H9 (cell line): ENCODE data around the gene ASPA. TPM values are rescaled to one million over a fixed set of nuclear protein-coding genes. Genes with fewer than 3 reads are reported as not detected.

Experiments used
- DNase-seq: peaks from one replicate; pipeline ENCODE4 v3.0.0-alpha.2; 2017
- H2AFZ ChIP-seq: one replicate; pipeline ENCODE4 v1.6.1; 2013; ENCODE audit warnings: mild to moderate bottlenecking, low read length, control low read depth, moderate library complexity
- H2AK5ac ChIP-seq: 2 replicates; pipeline ENCODE4 v1.6.1; 2013; ENCODE audit warnings: low read length, control low read depth, mixed read lengths; ENCODE audit not compliant: insufficient read length
- H2BK120ac ChIP-seq: one replicate; pipeline ENCODE4 v1.6.1; 2013; ENCODE audit warnings: low read depth, mild to moderate bottlenecking, low read length, control low read depth, inconsistent platforms; ENCODE audit not compliant: poor library complexity, severe bottlenecking
- H2BK12ac ChIP-seq: 2 replicates; pipeline ENCODE4 v1.6.1; 2013; ENCODE audit warnings: low read length, control low read depth, mixed read lengths, low read depth; ENCODE audit not compliant: insufficient read length
- H2BK15ac ChIP-seq: 2 replicates; pipeline ENCODE4 v1.6.1; 2013; ENCODE audit warnings: low read depth, low read length, control low read depth
- H2BK20ac ChIP-seq: one replicate; pipeline ENCODE4 v1.6.1; 2013; ENCODE audit warnings: low read depth, mild to moderate bottlenecking, low read length, control low read depth, inconsistent platforms; ENCODE audit not compliant: poor library complexity, severe bottlenecking
- H2BK5ac ChIP-seq: 2 replicates; pipeline ENCODE4 v1.6.1; 2013; ENCODE audit warnings: low read length, control low read depth, mixed read lengths; ENCODE audit not compliant: insufficient read length
- H3K14ac ChIP-seq: 2 replicates; pipeline ENCODE4 v1.6.1; 2013; ENCODE audit warnings: low read length, control low read depth; ENCODE audit not compliant: insufficient read depth
- H3K18ac ChIP-seq: 2 replicates; pipeline ENCODE4 v1.6.1; 2013; ENCODE audit warnings: low read depth, mild to moderate bottlenecking, mixed read lengths, low read length, control low read depth; ENCODE audit not compliant: insufficient read length
- H3K23ac ChIP-seq: 2 replicates; pipeline ENCODE4 v1.6.1; 2013; ENCODE audit warnings: low read length, control low read depth, mixed read lengths, low read depth; ENCODE audit not compliant: insufficient read length
- H3K23me2 ChIP-seq: 2 replicates; pipeline ENCODE4 v1.6.1; 2013; ENCODE audit warnings: low read depth, mild to moderate bottlenecking, mixed read lengths, low read length, control low read depth; ENCODE audit not compliant: insufficient read length, poor library complexity, severe bottlenecking
- H3K27ac ChIP-seq: 2 replicates; pipeline ENCODE4 v1.5.1; 2013; ENCODE audit warnings: low read length, control low read depth, mixed read lengths, low read depth; ENCODE audit not compliant: insufficient read length
- H3K27me3 ChIP-seq: 2 replicates; pipeline ENCODE4 v1.6.1; 2013; ENCODE audit warnings: low read length, control low read depth, inconsistent platforms; ENCODE audit not compliant: insufficient read depth
- H3K4ac ChIP-seq: 2 replicates; pipeline ENCODE4 v1.6.1; 2013; ENCODE audit warnings: low read depth, mild to moderate bottlenecking, control low read depth, inconsistent platforms, low read length, moderate library complexity
- H3K4me1 ChIP-seq: 2 replicates; pipeline ENCODE4 v1.6.1; 2013; ENCODE audit warnings: low read length, control low read depth, inconsistent platforms; ENCODE audit not compliant: insufficient read depth
- H3K4me2 ChIP-seq: 2 replicates; pipeline ENCODE4 v1.6.1; 2013; ENCODE audit warnings: low read length, control low read depth, mixed read lengths; ENCODE audit not compliant: insufficient read length, insufficient read depth
- H3K56ac ChIP-seq: 2 replicates; pipeline ENCODE4 v1.6.1; 2013; ENCODE audit warnings: low read depth, mild to moderate bottlenecking, mixed read lengths, low read length, control low read depth; ENCODE audit not compliant: insufficient read length
- H3K79me1 ChIP-seq: 2 replicates; pipeline ENCODE4 v1.6.1; 2013; ENCODE audit warnings: low read depth, mild to moderate bottlenecking, moderate library complexity, low read length, control low read depth, inconsistent platforms; ENCODE audit not compliant: insufficient read depth, poor library complexity, severe bottlenecking
- H3K79me2 ChIP-seq: 2 replicates; pipeline ENCODE4 v1.6.1; 2013; ENCODE audit warnings: low read length, control low read depth, inconsistent platforms; ENCODE audit not compliant: insufficient read depth
- H3K9ac ChIP-seq: 2 replicates; pipeline ENCODE4 v1.6.1; 2013; ENCODE audit warnings: low read length, control low read depth, mixed read lengths; ENCODE audit not compliant: insufficient read length; ENCODE audit errors: extremely low read depth
- H3K9me3 ChIP-seq: one replicate; pipeline ENCODE4 v1.6.1; 2013; ENCODE audit warnings: low read depth, low read length, inconsistent platforms; ENCODE audit not compliant: control insufficient read depth
- H3T11ph ChIP-seq: one replicate; pipeline ENCODE4 v1.6.1; 2013; ENCODE audit warnings: mild to moderate bottlenecking, low read length, control low read depth, inconsistent platforms
- H4K20me1 ChIP-seq: one replicate; pipeline ENCODE4 v1.6.1; 2013; ENCODE audit not compliant: control insufficient read depth, insufficient read length, insufficient read depth
- H4K5ac ChIP-seq: 2 replicates; pipeline ENCODE4 v1.6.1; 2013; ENCODE audit warnings: low read depth, mild to moderate bottlenecking, mixed read lengths, low read length, control low read depth; ENCODE audit not compliant: insufficient read length
- H4K8ac ChIP-seq: replicated peaks from 2 replicates; pipeline ENCODE4 v1.6.1; 2013; ENCODE audit warnings: low read length, control low read depth, mixed read lengths, low read depth; ENCODE audit not compliant: insufficient read length
- H4K91ac ChIP-seq: 2 replicates; pipeline ENCODE4 v1.6.1; 2013; ENCODE audit warnings: low read depth, mild to moderate bottlenecking, moderate library complexity, mixed read lengths, low read length, control low read depth; ENCODE audit not compliant: insufficient read length
- H3K27ac Mint-ChIP-seq, 3 experiments: 2 replicates in 2 of 3; 3 replicates in 1 of 3; pipeline ENCODE4 v1.8.0; 2020 to 2021; ENCODE audit warnings: mixed read lengths in 3 of 3, mild to moderate bottlenecking in 1 of 3, moderate library complexity in 1 of 3
- H3K27me3 Mint-ChIP-seq: 2 replicates; pipeline ENCODE4 v1.8.0; 2021; ENCODE audit warnings: low read depth, mild to moderate bottlenecking, moderate library complexity, mixed read lengths
- H3K36me3 Mint-ChIP-seq, 3 experiments: 2 replicates in 2 of 3; 3 replicates in 1 of 3; pipeline ENCODE4 v1.8.0; 2020 to 2021; ENCODE audit warnings: low read depth in 3 of 3, mixed read lengths in 3 of 3; ENCODE audit not compliant: insufficient read depth in 1 of 3
- H3K4me1 Mint-ChIP-seq, 2 experiments: 2 replicates each; pipeline ENCODE4 v1.8.0; 2020; ENCODE audit warnings: mixed read lengths in 2 of 2
- H3K4me3 Mint-ChIP-seq, 2 experiments: 2 replicates in 1 of 2; 3 replicates in 1 of 2; pipeline ENCODE4 v1.8.0; 2020 to 2021; ENCODE audit warnings: mild to moderate bottlenecking in 2 of 2, mixed read lengths in 2 of 2, moderate library complexity in 1 of 2
- H3K9me3 Mint-ChIP-seq, 2 experiments: 2 replicates in 1 of 2; 3 replicates in 1 of 2; pipeline ENCODE4 v1.8.0; 2020; ENCODE audit warnings: mild to moderate bottlenecking in 2 of 2, mixed read lengths in 2 of 2, moderate library complexity in 1 of 2
- WGBS: extraction: QIAGEN DNeasy Blood & Tissue Kit; methylation state at CpG from one replicate; pipeline ENCODE4 v1.1.7; 2013; ENCODE audit warnings: missing lambda C conversion rate, low lambda C conversion rate, mixed read lengths; ENCODE audit not compliant: insufficient read length; ENCODE audit errors: extremely low coverage; 5-methylcytosine and 5-hydroxymethylcytosine counted together
- total RNA-seq: library from RNA; stranded (reverse); gene quantifications from 2 replicates; pipeline ENCODE4 v1.2.1, GENCODE V29; 2021
- TF ChIP-seq, protein P1 (sequence below): fragments of 200-600 bp; sonication (generic); conservative IDR thresholded peaks from 3 replicates; pipeline ENCODE4 v1.8.0; 2021; ENCODE audit warnings: antibody characterized with exemption, mild to moderate bottlenecking

ASPA gene
- total RNA-seq, 1 experiment from 2014 or later: not detected

- Histone ChIP-seq H3K4ac (no peak overlapping the region), H3K14ac (no peak overlapping the region), H4K5ac (no peak overlapping the region), H3K79me2 (no peaks in the 10 kb centered on the region), H4K91ac (no peak overlapping the region), H3K9ac (no peak overlapping the region), H4K20me1 (no peaks in the 10 kb centered on the region), H3K27me3 (no peaks in the 10 kb centered on the region), H2AFZ (no peak overlapping the region), H3K56ac (no peak overlapping the region), H2AK5ac (no peak overlapping the region), H2BK12ac (no peak overlapping the region), H3K18ac (no peak overlapping the region), H3K27ac (no peak overlapping the region), H3K9me3 (no peaks in the 10 kb centered on the region), H3K4me2 (no peak overlapping the region), H3K23ac (no peak overlapping the region), H3K79me1 (no peaks in the 10 kb centered on the region), H4K8ac (no peak overlapping the region), H2BK120ac (no peak overlapping the region), H2BK5ac (no peak overlapping the region), H2BK20ac (no peak overlapping the region), H3K23me2 (no peaks in the 10 kb centered on the region), H2BK15ac (no peak overlapping the region), H3T11ph (no peak overlapping the region), H3K4me1 (no peaks in the 10 kb centered on the region)
- no peak overlapping the region for H3K4me3 Mint-ChIP-seq
- H3K36me3 Mint-ChIP-seq: no peaks in the 10 kb centered on the region
- H3K4me1 Mint-ChIP-seq: peaks cover 5 to 6% of the 10 kb centered on the region in 2 experiments
- DNase-seq: no peak
- peaks cover 0 to 2% of the 10 kb centered on the region in 2 experiments; a peak in 1 of 5 replicates for H3K9me3 Mint-ChIP-seq
- no peaks in the 10 kb centered on the region for H3K27me3 Mint-ChIP-seq
- no CpG with 5 or more reads among the region's 5 CpGs for whole genome bisulfite sequencing
- TF ChIP-seq, protein P1, sequence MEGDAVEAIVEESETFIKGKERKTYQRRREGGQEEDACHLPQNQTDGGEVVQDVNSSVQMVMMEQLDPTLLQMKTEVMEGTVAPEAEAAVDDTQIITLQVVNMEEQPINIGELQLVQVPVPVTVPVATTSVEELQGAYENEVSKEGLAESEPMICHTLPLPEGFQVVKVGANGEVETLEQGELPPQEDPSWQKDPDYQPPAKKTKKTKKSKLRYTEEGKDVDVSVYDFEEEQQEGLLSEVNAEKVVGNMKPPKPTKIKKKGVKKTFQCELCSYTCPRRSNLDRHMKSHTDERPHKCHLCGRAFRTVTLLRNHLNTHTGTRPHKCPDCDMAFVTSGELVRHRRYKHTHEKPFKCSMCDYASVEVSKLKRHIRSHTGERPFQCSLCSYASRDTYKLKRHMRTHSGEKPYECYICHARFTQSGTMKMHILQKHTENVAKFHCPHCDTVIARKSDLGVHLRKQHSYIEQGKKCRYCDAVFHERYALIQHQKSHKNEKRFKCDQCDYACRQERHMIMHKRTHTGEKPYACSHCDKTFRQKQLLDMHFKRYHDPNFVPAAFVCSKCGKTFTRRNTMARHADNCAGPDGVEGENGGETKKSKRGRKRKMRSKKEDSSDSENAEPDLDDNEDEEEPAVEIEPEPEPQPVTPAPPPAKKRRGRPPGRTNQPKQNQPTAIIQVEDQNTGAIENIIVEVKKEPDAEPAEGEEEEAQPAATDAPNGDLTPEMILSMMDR: no peak
- no peak overlapping the region for H3K27ac Mint-ChIP-seq
Measured at GRCh38 chr17:3469529-3469928, 6.3 kb upstream of the ASPA start.
